ENCODE data around the gene TLK1. TPM values are rescaled to one million over a fixed set of nuclear protein-coding genes. Genes with fewer than 3 reads are reported as not detected.

Gene TLK1
- total and polyA plus RNA-seq, 9 of the 15 experiments (the other 6 are each of a cell fraction or from before 2014, with no cell fraction given) = 20.2 to 101 (median 40.5) TPM

DNA sequence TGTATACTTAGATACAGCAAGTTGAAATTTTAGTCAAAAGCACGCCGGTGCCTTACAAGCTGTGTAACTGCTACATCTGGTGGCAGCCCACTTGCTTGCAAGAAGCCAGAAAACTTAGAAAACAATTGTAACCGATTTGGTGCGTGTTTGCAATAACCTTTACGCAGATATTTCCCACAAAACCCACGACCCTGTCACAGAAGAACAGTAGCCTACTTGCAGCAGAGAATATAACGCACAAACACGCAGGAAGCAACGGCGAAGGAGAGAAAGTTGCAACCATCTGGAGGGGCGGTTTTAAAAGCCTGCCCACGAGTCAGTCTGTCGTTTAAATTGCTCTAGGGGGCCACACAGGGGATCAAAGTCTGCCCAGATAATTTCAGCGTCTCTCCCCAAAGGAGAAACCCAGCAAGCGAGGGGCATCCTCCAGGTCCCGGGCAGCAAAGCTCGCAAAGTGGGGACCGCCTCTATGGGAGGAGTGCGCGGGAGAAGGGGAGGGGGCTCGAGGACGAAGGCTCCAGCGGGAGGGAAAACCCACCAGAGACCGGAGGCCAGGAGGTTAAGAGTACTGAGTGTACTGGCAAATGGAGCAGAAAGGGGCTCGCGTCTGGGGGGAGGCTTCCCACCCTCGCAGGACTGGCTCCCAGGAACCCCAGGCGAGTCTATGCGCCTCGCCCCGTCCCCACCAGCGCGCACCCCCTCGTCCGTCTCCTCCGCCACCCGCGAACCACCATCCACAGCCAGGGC lies 1.1 kb downstream of the TLK1 start (continued):
- TF ChIP-seq, protein P1, sequence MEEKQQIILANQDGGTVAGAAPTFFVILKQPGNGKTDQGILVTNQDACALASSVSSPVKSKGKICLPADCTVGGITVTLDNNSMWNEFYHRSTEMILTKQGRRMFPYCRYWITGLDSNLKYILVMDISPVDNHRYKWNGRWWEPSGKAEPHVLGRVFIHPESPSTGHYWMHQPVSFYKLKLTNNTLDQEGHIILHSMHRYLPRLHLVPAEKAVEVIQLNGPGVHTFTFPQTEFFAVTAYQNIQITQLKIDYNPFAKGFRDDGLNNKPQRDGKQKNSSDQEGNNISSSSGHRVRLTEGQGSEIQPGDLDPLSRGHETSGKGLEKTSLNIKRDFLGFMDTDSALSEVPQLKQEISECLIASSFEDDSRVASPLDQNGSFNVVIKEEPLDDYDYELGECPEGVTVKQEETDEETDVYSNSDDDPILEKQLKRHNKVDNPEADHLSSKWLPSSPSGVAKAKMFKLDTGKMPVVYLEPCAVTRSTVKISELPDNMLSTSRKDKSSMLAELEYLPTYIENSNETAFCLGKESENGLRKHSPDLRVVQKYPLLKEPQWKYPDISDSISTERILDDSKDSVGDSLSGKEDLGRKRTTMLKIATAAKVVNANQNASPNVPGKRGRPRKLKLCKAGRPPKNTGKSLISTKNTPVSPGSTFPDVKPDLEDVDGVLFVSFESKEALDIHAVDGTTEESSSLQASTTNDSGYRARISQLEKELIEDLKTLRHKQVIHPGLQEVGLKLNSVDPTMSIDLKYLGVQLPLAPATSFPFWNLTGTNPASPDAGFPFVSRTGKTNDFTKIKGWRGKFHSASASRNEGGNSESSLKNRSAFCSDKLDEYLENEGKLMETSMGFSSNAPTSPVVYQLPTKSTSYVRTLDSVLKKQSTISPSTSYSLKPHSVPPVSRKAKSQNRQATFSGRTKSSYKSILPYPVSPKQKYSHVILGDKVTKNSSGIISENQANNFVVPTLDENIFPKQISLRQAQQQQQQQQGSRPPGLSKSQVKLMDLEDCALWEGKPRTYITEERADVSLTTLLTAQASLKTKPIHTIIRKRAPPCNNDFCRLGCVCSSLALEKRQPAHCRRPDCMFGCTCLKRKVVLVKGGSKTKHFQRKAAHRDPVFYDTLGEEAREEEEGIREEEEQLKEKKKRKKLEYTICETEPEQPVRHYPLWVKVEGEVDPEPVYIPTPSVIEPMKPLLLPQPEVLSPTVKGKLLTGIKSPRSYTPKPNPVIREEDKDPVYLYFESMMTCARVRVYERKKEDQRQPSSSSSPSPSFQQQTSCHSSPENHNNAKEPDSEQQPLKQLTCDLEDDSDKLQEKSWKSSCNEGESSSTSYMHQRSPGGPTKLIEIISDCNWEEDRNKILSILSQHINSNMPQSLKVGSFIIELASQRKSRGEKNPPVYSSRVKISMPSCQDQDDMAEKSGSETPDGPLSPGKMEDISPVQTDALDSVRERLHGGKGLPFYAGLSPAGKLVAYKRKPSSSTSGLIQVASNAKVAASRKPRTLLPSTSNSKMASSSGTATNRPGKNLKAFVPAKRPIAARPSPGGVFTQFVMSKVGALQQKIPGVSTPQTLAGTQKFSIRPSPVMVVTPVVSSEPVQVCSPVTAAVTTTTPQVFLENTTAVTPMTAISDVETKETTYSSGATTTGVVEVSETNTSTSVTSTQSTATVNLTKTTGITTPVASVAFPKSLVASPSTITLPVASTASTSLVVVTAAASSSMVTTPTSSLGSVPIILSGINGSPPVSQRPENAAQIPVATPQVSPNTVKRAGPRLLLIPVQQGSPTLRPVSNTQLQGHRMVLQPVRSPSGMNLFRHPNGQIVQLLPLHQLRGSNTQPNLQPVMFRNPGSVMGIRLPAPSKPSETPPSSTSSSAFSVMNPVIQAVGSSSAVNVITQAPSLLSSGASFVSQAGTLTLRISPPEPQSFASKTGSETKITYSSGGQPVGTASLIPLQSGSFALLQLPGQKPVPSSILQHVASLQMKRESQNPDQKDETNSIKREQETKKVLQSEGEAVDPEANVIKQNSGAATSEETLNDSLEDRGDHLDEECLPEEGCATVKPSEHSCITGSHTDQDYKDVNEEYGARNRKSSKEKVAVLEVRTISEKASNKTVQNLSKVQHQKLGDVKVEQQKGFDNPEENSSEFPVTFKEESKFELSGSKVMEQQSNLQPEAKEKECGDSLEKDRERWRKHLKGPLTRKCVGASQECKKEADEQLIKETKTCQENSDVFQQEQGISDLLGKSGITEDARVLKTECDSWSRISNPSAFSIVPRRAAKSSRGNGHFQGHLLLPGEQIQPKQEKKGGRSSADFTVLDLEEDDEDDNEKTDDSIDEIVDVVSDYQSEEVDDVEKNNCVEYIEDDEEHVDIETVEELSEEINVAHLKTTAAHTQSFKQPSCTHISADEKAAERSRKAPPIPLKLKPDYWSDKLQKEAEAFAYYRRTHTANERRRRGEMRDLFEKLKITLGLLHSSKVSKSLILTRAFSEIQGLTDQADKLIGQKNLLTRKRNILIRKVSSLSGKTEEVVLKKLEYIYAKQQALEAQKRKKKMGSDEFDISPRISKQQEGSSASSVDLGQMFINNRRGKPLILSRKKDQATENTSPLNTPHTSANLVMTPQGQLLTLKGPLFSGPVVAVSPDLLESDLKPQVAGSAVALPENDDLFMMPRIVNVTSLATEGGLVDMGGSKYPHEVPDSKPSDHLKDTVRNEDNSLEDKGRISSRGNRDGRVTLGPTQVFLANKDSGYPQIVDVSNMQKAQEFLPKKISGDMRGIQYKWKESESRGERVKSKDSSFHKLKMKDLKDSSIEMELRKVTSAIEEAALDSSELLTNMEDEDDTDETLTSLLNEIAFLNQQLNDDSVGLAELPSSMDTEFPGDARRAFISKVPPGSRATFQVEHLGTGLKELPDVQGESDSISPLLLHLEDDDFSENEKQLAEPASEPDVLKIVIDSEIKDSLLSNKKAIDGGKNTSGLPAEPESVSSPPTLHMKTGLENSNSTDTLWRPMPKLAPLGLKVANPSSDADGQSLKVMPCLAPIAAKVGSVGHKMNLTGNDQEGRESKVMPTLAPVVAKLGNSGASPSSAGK (IDR thresholded peaks at IDR 0.05) = no peak; the same call in 1 of the 2 replicates
- TF ChIP-seq TCF7 (IDR thresholded peaks at IDR 0.05; ENCODE audit: borderline replicate concordance) (no peak), GATAD2B (IDR thresholded peaks at IDR 0.05; ENCODE audit: borderline replicate concordance) (no peak), CBX1 (IDR thresholded peaks at IDR 0.05; ENCODE audit: low read depth) (no peak), ZNF3 (CRISPR knock-in tag; IDR thresholded peaks at IDR 0.05) (no peak)

Measured in K562 (cell line).